ENCODE measurements around the gene SBK2. TPM values are rescaled to one million over a fixed set of nuclear protein-coding genes. Genes with fewer than 3 reads are reported as not detected.
"Not testable (repeated sequence)": the region's sequence is repeated elsewhere in the genome, so short reads cannot be mapped to it uniquely, and the experiment has no call there.

SBK2 gene
- total RNA-seq, 1 donor from 2014 or later, result not detected

- no peak for DNase-seq (ENCODE audit: low spot score)
Measured at GRCh38 chr19:55502197-55502952, 34.6 kb downstream of the SBK2 start.

GRCh38 chr19:55500368-55500952 lies 36.5 kb downstream of the SBK2 start:
- DNase-seq (ENCODE audit: low spot score), result no peak

- no peak for DNase-seq (ENCODE audit: low spot score)
Measured at GRCh38 chr19:55498246-55498840, 38.6 kb downstream of the SBK2 start.

DNA sequence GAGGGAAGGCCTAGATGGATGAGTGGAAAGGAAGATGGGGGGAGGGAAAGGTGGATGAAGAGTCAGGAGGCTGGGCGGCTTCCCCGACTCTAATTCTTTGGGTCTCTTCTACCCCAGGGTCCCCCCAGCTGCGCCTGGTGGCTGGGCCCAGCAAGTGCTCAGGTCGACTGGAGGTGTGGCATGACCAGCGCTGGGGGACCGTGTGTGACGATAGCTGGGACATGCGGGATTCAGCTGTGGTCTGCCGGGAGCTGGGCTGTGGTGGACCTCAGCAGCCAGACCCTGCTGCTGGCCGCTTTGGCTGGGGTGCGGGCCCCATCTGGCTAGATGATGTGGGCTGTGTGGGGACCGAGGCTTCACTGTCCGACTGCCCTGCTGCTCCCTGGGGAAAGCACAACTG lies 39.2 kb downstream of the SBK2 start:
- no peak for DNase-seq (ENCODE audit: low spot score)

- not testable (repeated sequence) for DNase-seq (ENCODE audit: low spot score)
Measured at GRCh38 chr19:55496820-55497219, 40.1 kb downstream of the SBK2 start.

DNA sequence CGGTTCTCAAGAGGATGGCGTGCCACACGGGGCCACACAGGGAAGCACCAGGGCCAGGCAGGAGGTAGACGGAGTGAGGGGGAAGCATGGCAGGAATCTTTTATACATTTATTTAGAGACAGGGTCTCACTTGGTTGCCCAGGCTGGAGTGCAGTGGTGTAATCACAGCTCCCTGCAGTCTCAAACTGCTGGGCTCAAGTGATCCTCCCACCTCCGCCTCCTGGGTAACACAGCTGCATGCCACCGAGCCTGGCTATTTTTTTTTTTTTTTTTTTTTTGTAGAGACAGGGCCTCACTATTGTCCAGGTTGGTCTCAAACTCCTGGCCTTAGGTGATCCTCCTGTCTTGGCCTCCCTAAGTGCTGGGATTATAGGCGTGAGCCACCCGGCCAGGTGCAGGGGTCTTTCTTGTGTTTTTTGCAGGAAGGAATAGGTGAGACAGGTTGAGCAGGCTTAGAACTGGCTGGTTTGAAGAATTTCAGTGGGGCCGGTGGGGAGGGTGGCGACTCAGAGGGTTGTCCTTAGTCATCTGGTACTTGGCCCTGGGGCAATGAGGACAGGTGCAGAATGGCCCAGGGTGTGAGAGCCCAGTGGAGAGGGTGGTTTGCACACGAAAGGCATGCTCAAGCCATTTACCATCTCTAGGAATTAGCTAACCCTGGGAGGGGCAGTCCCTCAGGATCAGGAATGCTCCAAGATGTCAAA lies 41.1 kb downstream of the SBK2 start:
- DNase-seq (ENCODE audit: low spot score), result no peak

DNA sequence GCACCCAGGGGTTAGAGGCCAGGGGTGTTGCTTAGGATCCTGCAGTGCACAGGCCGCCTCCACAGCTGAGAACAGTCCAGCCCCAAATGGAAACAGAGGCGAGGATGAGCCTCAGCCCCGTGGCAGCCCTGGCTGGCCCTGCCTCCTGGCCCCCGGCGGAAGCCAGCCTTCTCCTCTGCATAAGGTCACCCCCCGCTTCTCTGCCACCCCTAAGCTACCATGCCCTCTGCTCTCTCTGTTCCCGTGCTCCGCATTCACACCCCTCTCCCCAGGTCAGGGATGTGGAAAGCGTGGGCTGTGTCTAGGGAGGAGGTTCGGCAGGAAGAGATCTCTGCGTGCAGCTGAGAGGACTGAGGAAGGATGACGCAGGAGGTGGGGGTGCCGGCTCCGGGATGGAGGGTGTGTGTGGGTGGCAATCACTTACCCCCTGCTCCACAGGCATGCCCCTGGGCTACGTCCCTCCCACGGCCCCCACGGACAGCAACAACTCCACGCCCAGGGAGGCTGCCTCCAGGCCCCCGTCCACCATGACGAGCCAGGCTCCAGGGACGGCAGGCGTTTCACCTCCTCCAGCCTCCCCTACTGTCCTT lies 42.7 kb downstream of the SBK2 start:
- no peak for DNase-seq (ENCODE audit: low spot score)

DNA sequence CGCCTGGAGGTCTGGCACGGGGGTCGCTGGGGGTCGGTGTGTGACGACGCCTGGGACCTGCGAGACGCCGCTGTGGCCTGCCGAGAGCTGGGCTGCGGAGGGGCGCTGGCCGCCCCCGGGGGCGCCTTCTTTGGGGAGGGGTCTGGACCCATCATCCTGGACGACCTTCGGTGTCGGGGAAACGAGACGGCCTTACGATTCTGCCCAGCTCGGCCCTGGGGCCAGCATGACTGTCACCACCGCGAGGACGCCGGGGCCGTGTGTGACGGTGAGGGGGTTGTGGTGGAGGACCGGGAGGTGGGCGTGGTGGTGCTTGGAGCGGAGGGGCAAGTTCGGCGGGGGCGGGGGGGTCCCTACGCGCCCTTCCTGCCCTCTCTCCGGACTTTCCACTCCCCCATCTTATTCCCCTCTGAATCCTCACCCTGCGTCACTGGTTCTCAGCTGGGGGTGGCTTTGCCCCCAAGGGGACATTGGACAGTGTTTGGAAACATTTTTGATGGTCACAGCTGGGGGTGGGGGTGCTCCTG lies 43.2 kb downstream of the SBK2 start:
- DNase-seq (ENCODE audit: low spot score), result no peak

DNA sequence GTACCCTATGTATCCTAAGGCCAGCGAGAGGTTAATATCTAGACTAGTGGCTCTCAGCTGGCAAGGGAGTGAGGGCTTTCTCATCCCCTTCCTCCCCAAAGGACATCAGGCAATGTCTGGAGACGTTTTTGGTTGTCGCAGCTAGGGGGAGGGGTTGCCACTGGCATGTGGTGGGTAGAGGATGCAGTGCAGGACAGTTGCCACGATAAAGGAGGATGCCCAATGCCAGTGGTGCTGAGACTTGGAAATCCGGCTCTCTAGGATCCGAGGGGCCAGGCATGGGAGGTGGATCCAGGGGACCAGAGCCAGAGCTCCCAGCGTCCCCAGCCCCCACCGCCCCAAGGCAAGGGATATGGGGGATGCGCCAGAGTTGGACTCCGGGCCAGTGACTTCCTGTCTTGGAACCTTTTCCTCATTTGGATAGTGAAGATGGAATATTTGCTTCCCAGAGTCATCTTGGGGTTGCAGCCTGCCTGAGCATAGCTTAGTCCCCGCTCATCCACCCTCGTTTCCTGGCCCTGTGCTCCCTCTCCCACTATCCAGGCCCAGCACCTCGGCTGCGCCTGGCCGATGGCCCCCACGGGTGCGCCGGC lies 43.8 kb downstream of the SBK2 start:
- DNase-seq (ENCODE audit: low spot score), result no peak

DNA sequence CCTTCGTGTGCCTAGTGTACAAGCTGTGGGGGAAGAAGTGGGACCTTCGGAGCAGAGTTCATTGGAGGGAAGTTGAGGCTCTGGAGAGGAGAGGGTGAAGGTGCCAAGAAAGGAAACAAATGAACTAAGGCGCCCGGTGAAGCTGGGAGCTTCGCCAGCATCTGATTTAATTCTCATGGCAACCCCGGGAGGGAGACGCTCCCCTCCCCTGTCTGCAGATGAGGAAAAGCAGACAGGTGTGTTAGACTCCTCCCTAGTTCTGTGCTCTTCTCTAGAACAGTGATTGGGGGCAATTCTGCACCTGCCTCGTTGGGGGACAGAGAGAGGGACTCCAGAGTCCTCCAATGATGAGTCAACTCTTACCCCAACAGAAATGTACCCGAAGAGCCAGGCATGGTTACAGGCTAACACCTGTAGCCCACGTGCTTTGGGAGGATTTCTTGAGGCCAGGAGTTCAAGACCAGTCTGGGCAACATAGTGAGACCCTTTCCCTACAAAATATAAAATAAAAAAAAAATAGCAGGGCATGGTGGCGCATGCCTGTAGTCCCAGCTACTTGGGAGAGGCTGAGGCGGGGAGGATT lies 44.5 kb downstream of the SBK2 start:
- DNase-seq (ENCODE audit: low spot score), result no peak

DNA sequence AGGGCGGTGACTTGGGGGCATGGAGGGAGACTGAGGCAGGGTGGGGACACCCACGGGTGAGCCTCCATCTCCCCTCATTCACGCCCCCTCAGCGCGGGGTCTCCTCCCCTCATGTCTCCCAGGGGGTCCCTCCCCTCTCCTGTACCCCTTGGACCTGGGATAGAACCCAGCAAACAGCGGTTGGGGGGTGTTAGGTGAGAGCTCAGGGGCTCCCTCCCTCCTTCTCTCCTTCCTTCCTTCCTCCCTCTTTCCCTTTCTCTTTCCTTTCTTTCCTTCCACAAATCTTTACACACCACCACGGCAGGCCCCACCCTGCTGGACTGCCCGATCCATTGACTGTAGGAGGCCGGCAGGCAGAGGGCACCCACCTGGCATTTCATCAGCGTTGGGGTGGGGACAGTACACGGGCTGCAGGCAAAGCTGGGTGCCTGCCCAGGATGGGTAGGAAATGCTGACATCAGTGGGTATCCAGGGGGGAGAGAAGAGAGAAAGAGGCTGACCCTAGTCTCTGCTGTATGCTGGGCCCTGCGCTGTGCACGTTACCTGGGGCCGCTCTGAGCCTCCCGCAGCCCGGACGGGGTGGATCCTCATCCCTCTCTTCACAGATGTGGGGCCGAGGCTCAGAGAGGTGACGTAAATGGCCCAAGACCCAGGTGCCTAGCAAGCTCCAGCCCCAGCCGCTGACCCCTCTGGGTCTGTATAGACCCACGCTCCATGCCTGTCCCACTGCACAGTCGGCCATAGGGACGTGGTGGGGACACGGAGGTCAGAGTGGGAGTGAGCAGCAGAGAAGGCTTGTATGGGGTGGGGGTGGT lies 45.2 kb downstream of the SBK2 start:
- DNase-seq (ENCODE audit: low spot score), result no peak

DNA sequence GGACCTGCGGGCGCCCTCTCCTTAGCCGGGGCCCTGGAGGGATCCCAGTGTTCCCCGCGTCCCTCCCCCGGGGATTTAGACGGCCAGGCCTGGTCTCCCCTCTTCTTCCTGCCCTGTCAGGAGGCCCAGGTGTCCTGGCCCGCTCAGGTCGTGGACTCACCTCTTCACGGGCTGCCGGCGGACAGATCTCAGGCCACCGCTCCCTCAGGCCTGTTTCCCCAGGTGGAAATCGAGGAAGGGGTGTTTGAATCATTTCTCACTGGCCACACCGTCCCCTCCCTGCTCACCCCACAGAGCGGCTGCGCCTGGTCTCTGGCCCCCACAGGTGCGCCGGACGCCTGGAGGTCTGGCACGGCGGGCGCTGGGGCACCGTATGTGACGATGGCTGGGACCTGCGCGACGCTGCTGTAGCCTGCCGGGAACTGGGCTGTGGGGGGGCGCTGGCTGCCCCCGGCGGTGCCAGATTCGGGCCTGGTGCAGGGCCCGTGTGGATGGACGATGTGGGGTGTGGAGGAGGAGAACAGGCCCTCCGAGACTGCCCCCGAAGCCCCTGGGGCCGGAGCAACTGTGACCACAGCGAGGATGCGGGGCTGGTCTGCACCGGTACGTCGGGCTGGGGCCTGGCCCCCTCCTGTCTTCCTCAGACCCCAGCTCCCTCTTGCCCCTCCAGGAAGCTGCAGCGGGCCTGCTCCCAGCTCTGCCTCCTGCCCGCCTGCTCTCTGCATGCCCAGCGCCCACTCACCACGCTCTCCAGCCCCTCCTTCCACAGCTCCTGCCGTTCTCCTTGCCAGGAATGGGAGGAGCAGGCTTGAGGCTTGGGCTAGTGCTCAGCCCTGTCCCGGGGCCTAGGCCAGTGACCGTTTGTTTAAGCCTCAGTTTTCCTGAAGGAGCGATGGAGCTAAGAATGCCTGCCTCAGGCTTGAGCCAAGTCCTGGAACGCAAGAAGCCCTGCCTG lies 46.2 kb downstream of the SBK2 start:
- DNase-seq (ENCODE audit: low spot score), result no peak

DNA sequence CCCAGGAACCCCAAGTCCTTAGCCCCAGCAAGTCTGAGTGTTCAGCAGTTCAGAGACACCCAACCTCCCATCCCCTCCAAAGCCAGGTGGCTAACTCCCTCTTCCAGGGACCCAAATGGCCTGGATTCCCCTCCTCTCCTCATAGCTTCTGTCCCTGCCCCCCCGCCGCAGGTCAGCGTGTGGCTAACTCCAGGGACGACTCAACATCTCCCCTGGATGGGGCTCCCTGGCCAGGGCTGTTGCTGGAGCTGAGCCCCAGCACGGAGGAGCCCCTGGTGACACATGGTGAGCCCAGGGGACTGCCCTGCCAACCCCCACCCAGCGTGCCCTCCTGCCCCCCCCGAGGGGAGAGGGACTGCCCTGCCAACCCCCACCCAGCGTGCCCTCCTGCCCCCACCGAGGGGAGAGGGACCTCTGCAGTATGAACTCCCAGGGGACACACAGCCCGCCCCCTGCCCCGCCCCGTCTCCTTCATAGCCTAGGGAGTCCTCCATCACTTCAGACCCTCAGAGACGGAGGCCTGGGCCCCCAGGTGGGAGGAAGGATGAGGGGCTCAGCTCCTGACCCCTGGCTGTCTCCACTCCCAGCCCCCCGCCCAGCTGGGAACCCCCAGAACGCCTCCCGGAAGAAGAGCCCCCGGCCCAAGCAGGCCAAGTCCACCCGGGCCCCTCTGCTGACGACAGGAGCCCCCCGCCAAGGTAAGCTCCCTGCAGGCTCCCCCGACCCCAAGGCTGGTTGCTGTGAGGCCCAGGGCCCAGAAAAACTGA lies 47.0 kb downstream of the SBK2 start:
- DNase-seq (ENCODE audit: low spot score), result no peak

DNA sequence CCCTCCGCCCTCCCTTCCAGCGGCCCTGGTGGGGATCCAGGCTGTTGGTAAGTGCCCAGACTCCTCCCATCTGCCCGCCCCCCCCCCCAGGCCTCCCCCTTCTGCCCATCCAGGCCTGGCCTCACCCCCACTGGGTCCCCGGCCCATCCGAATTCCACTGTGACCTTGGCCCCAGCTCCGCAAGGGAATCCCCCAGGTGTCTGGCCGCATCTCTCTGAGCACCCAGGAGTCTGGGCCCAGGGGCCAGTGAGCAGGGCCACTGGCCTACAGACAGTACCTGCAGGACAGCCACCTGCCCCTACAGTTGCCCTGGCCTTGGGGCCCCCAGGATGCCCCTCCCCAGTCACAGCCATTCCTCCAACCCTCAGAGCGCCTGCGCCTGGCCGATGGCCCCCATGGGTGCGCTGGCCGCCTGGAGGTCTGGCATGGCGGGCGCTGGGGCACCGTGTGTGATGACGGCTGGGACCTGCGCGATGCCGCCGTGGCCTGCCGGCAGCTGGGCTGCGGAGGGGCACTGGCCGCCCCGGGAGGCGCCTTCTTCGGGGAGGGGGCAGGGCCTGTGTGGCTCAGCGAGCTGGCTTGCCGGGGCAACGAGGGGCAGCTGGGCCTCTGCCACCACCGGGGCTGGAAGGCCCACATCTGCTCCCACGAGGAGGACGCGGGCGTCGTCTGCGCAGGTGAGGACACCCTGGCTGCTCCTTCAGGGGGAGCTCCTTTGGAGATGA lies 47.8 kb downstream of the SBK2 start:
- DNase-seq (ENCODE audit: low spot score), result no peak

- DNase-seq (ENCODE audit: low spot score), result no peak
Measured at GRCh38 chr19:55487924-55488687, 48.8 kb downstream of the SBK2 start, which contains the start of gene SSC5D. Gene SSC5D, plus strand, starts transcription at chr19:55488436. Its CDS starts 154 bp downstream, at chr19:55488590.

DNA sequence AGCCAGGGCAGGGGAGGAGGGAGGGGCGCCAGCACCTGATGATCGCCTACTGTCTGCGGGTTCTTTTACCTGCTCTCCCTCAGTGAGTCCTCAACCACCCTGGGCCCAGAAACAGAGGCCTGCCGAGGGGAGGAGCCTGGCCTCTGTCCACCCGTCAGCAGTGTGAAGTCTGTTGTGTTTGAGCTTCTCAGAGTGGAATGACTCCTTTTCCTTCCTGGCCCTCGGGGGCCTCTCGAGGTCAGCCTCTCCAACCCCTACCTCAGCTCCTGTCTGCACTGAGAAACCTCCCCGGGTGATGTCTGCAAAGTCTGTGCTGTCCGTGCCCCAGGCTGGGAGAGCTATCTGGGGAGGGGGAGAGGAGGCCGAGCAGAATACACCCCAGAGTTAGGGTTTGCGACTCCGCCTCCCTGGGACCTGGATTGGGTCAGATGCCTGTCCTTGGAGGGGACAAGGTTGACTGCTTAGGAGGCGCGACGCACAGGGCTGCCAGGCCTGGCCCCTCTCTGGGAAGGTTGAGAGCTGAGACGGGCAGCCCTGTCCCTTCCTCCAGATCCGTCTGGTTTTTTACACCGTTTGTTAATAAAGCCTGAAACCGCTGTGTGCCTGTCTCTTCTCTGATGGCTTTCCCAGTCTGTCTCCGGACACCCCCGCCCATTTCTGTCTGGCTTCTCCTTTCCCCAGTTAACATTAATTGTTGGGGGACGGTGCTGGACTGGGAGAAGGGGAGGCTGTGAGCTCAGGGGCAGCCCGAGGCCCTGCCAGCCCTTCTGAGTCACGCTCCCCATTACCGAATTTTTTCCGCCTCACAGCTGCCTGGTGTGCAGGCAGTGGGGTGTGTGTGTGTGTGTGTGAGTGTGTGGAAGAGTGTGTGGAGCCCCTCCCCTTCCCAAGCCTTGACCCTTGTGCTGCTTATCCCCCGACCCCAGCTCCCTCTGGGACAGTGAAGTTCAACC lies 49.7 kb downstream of the SBK2 start:
- DNase-seq (ENCODE audit: low spot score), result peak; percentile 70

Measured in mucosa of gallbladder (tissue), 1 donor.